Progenitor cell of endocrine pancreas (in vitro differentiated cells): Measurements from ENCODE around the gene CERS4. TPM values are rescaled to one million over a fixed set of nuclear protein-coding genes. Genes with fewer than 3 reads are reported as not detected.
A peak's percentile ranks its signal among the peaks of the same experiment; 100 is the strongest.

Experiments
- DNase-seq: peaks from one replicate; pipeline ENCODE4 v3.0.0; 2021; ENCODE audit warnings: low spot score; ENCODE audit not compliant: unreplicated experiment
- H3K27ac Mint-ChIP-seq: 2 replicates; pipeline ENCODE4 v1.8.0; 2021; ENCODE audit warnings: mild to moderate bottlenecking, moderate library complexity, mixed read lengths
- H3K27me3 Mint-ChIP-seq: 2 replicates; pipeline ENCODE4 v1.8.0; 2021; ENCODE audit warnings: mixed read lengths
- H3K36me3 Mint-ChIP-seq: 2 replicates; pipeline ENCODE4 v1.8.0; 2022; ENCODE audit warnings: mixed read lengths; ENCODE audit not compliant: insufficient read depth
- H3K4me1 Mint-ChIP-seq: 2 replicates; pipeline ENCODE4 v1.8.0; 2021; ENCODE audit warnings: low read depth, mixed read lengths
- H3K4me3 Mint-ChIP-seq: 2 replicates; pipeline ENCODE4 v1.8.0; 2021; ENCODE audit warnings: low read depth, mild to moderate bottlenecking, moderate library complexity, mixed read lengths
- H3K9me3 Mint-ChIP-seq: 2 replicates; pipeline ENCODE4 v1.8.0; 2021; ENCODE audit warnings: low read depth, mixed read lengths
- CTCF ChIP-seq: fragments of 200-600 bp; sonication (generic); IDR thresholded peaks from one replicate; pipeline ENCODE4 v1.5.0; 2021; ENCODE audit warnings: antibody characterized with exemption, mild to moderate bottlenecking; ENCODE audit not compliant: unreplicated experiment
- total RNA-seq: library from RNA; stranded (reverse); gene quantifications from 2 replicates; pipeline ENCODE4 v1.2.1, GENCODE V29; 2021

Gene CERS4
- total RNA-seq, 1 donor from 2014 or later: 78.4 TPM

- H3K27ac Mint-ChIP-seq: no peak overlapping the region
- no peak for DNase-seq
- no peaks in the 10 kb centered on the region for H3K9me3 Mint-ChIP-seq
- H3K4me3 Mint-ChIP-seq: no peak overlapping the region
- no peak for TF ChIP-seq CTCF
- peaks cover 17% of the 10 kb centered on the region for H3K4me1 Mint-ChIP-seq
- H3K36me3 Mint-ChIP-seq: peaks cover 4% of the 10 kb centered on the region
- H3K27me3 Mint-ChIP-seq: no peaks in the 10 kb centered on the region
These were observed 27.9 kb downstream of the CERS4 start for GRCh38 chr19:8237026-8237425.

- Mint-ChIP-seq H3K9me3 (peaks cover 3% of the 10 kb centered on the region), H3K4me3 (no peak overlapping the region), H3K27ac (peak overlapping the region; percentile 81), H3K27me3 (no peaks in the 10 kb centered on the region), H3K36me3 (peaks cover 10% of the 10 kb centered on the region), H3K4me1 (peaks cover 17% of the 10 kb centered on the region)
- DNase-seq: no peak
- no peak for TF ChIP-seq CTCF
These were observed 29.1 kb downstream of the CERS4 start for GRCh38 chr19:8238251-8238650.

GRCh38 chr19:8239528-8240273, 30.5 kb downstream of the CERS4 start:
- DNase-seq: no peak
- peak overlapping the region; percentile 78 for H3K27ac Mint-ChIP-seq
- H3K36me3 Mint-ChIP-seq: peaks cover 17% of the 10 kb centered on the region
- TF ChIP-seq CTCF: no peak
- H3K9me3 Mint-ChIP-seq: peaks cover 3% of the 10 kb centered on the region
- H3K27me3 Mint-ChIP-seq: no peaks in the 10 kb centered on the region
- peaks cover 20% of the 10 kb centered on the region for H3K4me1 Mint-ChIP-seq
- H3K4me3 Mint-ChIP-seq: peak overlapping the region; percentile 14

GRCh38 chr19:8240274-8241229, 31.4 kb downstream of the CERS4 start:
- peaks cover 17% of the 10 kb centered on the region for H3K36me3 Mint-ChIP-seq

More at GRCh38 chr19:8240274-8241229, 31.4 kb downstream of the CERS4 start:
- H3K4me1 Mint-ChIP-seq: peaks cover 20% of the 10 kb centered on the region
- no peak for TF ChIP-seq CTCF
- peak overlapping the region; percentile 78 for H3K27ac Mint-ChIP-seq
- DNase-seq: peak; percentile 59
- no peaks in the 10 kb centered on the region for H3K27me3 Mint-ChIP-seq
- H3K9me3 Mint-ChIP-seq: peaks cover 3% of the 10 kb centered on the region
- H3K4me3 Mint-ChIP-seq: peak overlapping the region; percentile 14
